ENCODE results near the gene GGA3. TPM values are rescaled to one million over a fixed set of nuclear protein-coding genes. Genes with fewer than 3 reads are reported as not detected.

Gene GGA3
- polyA plus RNA-seq, 2 of the 4 experiments (the other 2 are of a cell fraction): 35.8 to 43.6 TPM

DNA sequence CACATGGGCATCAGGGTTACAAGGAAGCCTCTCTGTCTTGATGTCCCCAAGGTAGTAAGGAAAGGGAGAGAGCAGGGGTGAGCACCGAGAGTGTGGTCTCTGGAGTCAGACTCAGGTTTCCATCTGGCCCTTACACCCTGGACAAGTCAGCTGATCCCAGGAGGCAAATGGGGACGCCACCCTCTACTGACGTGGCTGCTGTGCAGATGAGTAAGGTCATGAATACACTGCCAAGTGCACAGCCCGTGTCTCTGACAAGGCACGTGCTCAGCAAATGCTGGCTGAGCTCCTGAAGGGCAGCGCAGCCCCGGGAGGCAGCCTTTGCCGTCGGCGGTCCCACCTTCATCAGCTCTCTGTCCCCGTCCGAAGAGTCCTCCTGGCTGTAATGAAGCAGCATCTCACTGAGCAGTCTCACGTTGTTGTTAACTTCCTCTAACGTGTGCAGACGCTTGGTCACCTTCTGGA is 19.4 kb downstream of the GGA3 start:
- ChIA-PET POLR2A (no interaction called here), CTCF (interaction anchor here (0.6 to 9.8 kb wide), 10 partner anchors 7 to 1473 kb away, joined by 3 to 223 read pairs (median 58); partner anchors contain the start of genes ARMC7, MIF4GD and NUP85)
- Histone ChIP-seq H3K4me2 (no peak overlapping the region), H3K9me3 (no peaks in the 10 kb centered on the region), H3K27ac (no peak overlapping the region), H3K4me1 (0 out of 3 replicates have a peak, but pooled peaks cover 6% of the 10 kb centered on the region), H3K4me3 (no peak overlapping the region)
- DNase-seq (ENCODE audit: low read depth in 1 of 2, low spot score in 1 of 2) (no peak), FAIRE-seq (no peak), ATAC-seq (no peak)
- TF ChIP-seq CBX8 (IDR thresholded peaks at IDR 0.05) (no peak), SREBF2 (IDR thresholded peaks at IDR 0.05) (no peak), CBX2 (IDR thresholded peaks at IDR 0.05; ENCODE audit: borderline replicate concordance, low read depth) (no peak), JUN (IDR thresholded peaks at IDR 0.05) (no peak), NPAS2 (CRISPR knock-in tag; IDR thresholded peaks at IDR 0.05; ENCODE audit: borderline replicate concordance) (no peak), CEBPB (IDR thresholded peaks at IDR 0.05) (no peak)
- 88% methylated on average over 15 of the region's 15 CpGs for WGBS (ENCODE audit: missing lambda C conversion rate)

DNA sequence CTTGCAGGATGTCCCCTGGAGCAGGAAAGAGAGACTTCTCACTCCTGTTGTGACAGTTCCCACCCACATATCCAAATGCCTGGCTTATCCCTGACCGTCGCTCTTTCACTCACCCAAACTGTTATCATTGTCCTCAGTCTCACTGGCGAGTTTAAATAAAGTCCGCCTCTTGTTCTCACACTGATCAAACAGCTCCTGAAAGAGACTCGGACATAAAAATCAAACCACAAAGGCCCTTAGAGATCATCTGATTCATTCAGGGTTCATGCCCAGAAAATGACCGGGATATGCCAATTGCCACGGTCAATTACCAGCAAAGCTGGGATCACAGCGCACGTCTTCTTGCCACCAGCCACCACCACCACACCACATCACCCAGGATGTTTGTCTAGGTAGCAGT is 19.9 kb downstream of the GGA3 start:
- Histone ChIP-seq H3K9me3 (no peaks in the 10 kb centered on the region), H3K4me1 (0 out of 3 replicates have a peak, but pooled peaks cover 6% of the 10 kb centered on the region), H3K4me3 (no peak overlapping the region), H3K27ac (no peak overlapping the region), H3K4me2 (no peak overlapping the region)
- no peak for ATAC-seq
- POLR2A ChIA-PET: no interaction called here
- no peak for FAIRE-seq
- 94% methylated on average over 9 of the region's 9 CpGs for WGBS (ENCODE audit: missing lambda C conversion rate)
- CTCF ChIA-PET: interaction anchor here (1.4 to 9.8 kb wide), 12 partner anchors 8 to 181 kb away, joined by 5 to 223 read pairs (median 58); partner anchors contain the start of genes ARMC7, GGA3, MIF4GD and MRPS7
- TF ChIP-seq HOXA7 (CRISPR knock-in tag; IDR thresholded peaks at IDR 0.05) (no peak), FOSB (CRISPR knock-in tag; IDR thresholded peaks at IDR 0.05) (no peak), CBX2 (IDR thresholded peaks at IDR 0.05; ENCODE audit: borderline replicate concordance, low read depth) (no peak), ELK1 (IDR thresholded peaks at IDR 0.05; ENCODE audit: low read depth, low read length) (no peak), RFX5 (IDR thresholded peaks at IDR 0.05) (no peak), RCOR1 (IDR thresholded peaks at IDR 0.05; ENCODE audit: low read depth, low read length) (no peak), KDM1A (IDR thresholded peaks at IDR 0.05; ENCODE audit: low read depth) (no peak), USF2 (IDR thresholded peaks at IDR 0.05) (no peak), ESRRA (IDR thresholded peaks at IDR 0.05; ENCODE audit: borderline replicate concordance, low read length) (no peak), RARB (CRISPR knock-in tag; IDR thresholded peaks at IDR 0.05) (no peak)
- no peak for DNase-seq (ENCODE audit: low read depth in 1 of 2, low spot score in 1 of 2)

DNA sequence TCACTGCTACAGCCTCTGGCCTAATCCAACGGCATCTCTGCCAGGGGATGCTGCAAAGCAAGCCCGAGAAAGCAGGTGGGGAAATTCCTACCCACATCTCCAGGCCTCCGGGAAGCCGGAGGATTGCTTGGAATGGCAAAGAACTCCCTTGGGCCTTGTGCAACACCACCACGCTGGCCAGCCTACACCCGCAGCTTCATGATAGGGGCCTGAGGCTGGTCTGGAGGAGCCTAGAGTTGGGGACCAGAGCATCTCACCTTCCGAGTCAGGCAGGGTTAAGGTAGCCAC is 20.3 kb downstream of the GGA3 start:
- POLR2A ChIA-PET: interaction anchor here (2.0 kb wide), 1 partner anchor 20 kb away, joined by 13 read pairs; the partner anchor contains the start of genes GGA3 and MRPS7
- Histone ChIP-seq H3K4me1 (0 out of 3 replicates have a peak, but pooled peaks cover 6% of the 10 kb centered on the region), H3K4me3 (no peak overlapping the region), H3K4me2 (no peak overlapping the region), H3K9me3 (no peaks in the 10 kb centered on the region), H3K27ac (no peak overlapping the region)
- CTCF ChIA-PET: interaction anchor here (0.6 to 9.8 kb wide), 19 partner anchors 8 to 320 kb away, joined by 3 to 223 read pairs (median 13); partner anchors contain the start of genes ARMC7, GGA3, MIF4GD and MRPS7
- DNase-seq (ENCODE audit: low read depth in 1 of 2, low spot score in 1 of 2) (no peak), FAIRE-seq (no peak), ATAC-seq (no peak)
- WGBS (ENCODE audit: missing lambda C conversion rate): 82% methylated on average over 7 of the region's 7 CpGs
- no peak for TF ChIP-seq HOXA7 (CRISPR knock-in tag; IDR thresholded peaks at IDR 0.05)
- no peak for TF ChIP-seq HOXB5 (CRISPR knock-in tag; IDR thresholded peaks at IDR 0.05)
- no peak for TF ChIP-seq TFCP2L1 (CRISPR knock-in tag; IDR thresholded peaks at IDR 0.05)
- TF ChIP-seq, protein P1, sequence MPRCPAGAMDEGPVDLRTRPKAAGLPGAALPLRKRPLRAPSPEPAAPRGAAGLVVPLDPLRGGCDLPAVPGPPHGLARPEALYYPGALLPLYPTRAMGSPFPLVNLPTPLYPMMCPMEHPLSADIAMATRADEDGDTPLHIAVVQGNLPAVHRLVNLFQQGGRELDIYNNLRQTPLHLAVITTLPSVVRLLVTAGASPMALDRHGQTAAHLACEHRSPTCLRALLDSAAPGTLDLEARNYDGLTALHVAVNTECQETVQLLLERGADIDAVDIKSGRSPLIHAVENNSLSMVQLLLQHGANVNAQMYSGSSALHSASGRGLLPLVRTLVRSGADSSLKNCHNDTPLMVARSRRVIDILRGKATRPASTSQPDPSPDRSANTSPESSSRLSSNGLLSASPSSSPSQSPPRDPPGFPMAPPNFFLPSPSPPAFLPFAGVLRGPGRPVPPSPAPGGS (IDR thresholded peaks at IDR 0.05): no peak
- no peak for TF ChIP-seq JUN (IDR thresholded peaks at IDR 0.05)
- no peak for TF ChIP-seq GATA3 (IDR thresholded peaks at IDR 0.05; ENCODE audit: borderline replicate concordance)
- no peak for TF ChIP-seq CBX8 (IDR thresholded peaks at IDR 0.05)
- TF ChIP-seq CTCF (IDR thresholded peaks at IDR 0.05): no peak
- TF ChIP-seq, protein P2, sequence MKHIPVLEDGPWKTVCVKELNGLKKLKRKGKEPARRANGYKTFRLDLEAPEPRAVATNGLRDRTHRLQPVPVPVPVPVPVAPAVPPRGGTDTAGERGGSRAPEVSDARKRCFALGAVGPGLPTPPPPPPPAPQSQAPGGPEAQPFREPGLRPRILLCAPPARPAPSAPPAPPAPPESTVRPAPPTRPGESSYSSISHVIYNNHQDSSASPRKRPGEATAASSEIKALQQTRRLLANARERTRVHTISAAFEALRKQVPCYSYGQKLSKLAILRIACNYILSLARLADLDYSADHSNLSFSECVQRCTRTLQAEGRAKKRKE (CRISPR knock-in tag; IDR thresholded peaks at IDR 0.05; ENCODE audit: low read depth): no peak
- no peak for TF ChIP-seq RNF2 (IDR thresholded peaks at IDR 0.05; ENCODE audit: borderline replicate concordance, low read depth)

All from A549 (cell line).